HFFc6 (cell line): ENCODE data around the gene VSX1. TPM values are rescaled to one million over a fixed set of nuclear protein-coding genes. Genes with fewer than 3 reads are reported as not detected.

Experiments used
- DNase-seq: peaks from one replicate; pipeline ENCODE4 v3.0.0-alpha.2; 2018
- H3K27ac Mint-ChIP-seq: 2 replicates; pipeline ENCODE4 v1.8.0; 2020; ENCODE audit warnings: mild to moderate bottlenecking, mixed read lengths
- H3K27me3 Mint-ChIP-seq: 2 replicates; pipeline ENCODE4 v1.8.0; 2021; ENCODE audit warnings: mild to moderate bottlenecking, moderate library complexity, mixed read lengths; ENCODE audit not compliant: insufficient read depth
- H3K36me3 Mint-ChIP-seq: 2 replicates; pipeline ENCODE4 v1.8.0; 2021; ENCODE audit warnings: low read depth, mixed read lengths
- H3K4me1 Mint-ChIP-seq: 2 replicates; pipeline ENCODE4 v1.8.0; 2020; ENCODE audit warnings: low read depth, mixed read lengths
- H3K4me3 Mint-ChIP-seq: 2 replicates; pipeline ENCODE4 v1.8.0; 2020; ENCODE audit warnings: mild to moderate bottlenecking, moderate library complexity, mixed read lengths
- H3K9me3 Mint-ChIP-seq: 2 replicates; pipeline ENCODE4 v1.8.0; 2020; ENCODE audit warnings: mild to moderate bottlenecking, mixed read lengths
- total RNA-seq, 6 experiments: library from RNA; stranded (reverse); fragmentation: NEBNext Ultra II Directional; extraction: Animal tissue kit (Norgen Biotek cat#: 25700); gene quantifications; 2 replicates in 1 of 6; 3 replicates in 5 of 6; pipeline ENCODE4 v1.2.3, GENCODE V29; 2021
- TF ChIP-seq, protein P1 (sequence below): fragments of 200-600 bp; sonication (generic); IDR thresholded peaks from 2 replicates; pipeline ENCODE4 v1.5.0; 2021; ENCODE audit warnings: antibody characterized with exemption, mild to moderate bottlenecking

VSX1 gene
- total RNA-seq, 6 experiments from 2014 or later, result not detected

- no peaks in the 10 kb centered on the region for H3K4me1 Mint-ChIP-seq
- no peaks in the 10 kb centered on the region for H3K36me3 Mint-ChIP-seq
- H3K9me3 Mint-ChIP-seq, result no peaks in the 10 kb centered on the region
- no peak for DNase-seq
- TF ChIP-seq, protein P1, sequence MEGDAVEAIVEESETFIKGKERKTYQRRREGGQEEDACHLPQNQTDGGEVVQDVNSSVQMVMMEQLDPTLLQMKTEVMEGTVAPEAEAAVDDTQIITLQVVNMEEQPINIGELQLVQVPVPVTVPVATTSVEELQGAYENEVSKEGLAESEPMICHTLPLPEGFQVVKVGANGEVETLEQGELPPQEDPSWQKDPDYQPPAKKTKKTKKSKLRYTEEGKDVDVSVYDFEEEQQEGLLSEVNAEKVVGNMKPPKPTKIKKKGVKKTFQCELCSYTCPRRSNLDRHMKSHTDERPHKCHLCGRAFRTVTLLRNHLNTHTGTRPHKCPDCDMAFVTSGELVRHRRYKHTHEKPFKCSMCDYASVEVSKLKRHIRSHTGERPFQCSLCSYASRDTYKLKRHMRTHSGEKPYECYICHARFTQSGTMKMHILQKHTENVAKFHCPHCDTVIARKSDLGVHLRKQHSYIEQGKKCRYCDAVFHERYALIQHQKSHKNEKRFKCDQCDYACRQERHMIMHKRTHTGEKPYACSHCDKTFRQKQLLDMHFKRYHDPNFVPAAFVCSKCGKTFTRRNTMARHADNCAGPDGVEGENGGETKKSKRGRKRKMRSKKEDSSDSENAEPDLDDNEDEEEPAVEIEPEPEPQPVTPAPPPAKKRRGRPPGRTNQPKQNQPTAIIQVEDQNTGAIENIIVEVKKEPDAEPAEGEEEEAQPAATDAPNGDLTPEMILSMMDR, result no peak
- H3K27ac Mint-ChIP-seq, result no peak overlapping the region
- peaks cover 20% of the 10 kb centered on the region for H3K27me3 Mint-ChIP-seq
- H3K4me3 Mint-ChIP-seq, result no peak overlapping the region
Measured at GRCh38 chr20:25047766-25048165, 34.2 kb downstream of the VSX1 start.

DNA sequence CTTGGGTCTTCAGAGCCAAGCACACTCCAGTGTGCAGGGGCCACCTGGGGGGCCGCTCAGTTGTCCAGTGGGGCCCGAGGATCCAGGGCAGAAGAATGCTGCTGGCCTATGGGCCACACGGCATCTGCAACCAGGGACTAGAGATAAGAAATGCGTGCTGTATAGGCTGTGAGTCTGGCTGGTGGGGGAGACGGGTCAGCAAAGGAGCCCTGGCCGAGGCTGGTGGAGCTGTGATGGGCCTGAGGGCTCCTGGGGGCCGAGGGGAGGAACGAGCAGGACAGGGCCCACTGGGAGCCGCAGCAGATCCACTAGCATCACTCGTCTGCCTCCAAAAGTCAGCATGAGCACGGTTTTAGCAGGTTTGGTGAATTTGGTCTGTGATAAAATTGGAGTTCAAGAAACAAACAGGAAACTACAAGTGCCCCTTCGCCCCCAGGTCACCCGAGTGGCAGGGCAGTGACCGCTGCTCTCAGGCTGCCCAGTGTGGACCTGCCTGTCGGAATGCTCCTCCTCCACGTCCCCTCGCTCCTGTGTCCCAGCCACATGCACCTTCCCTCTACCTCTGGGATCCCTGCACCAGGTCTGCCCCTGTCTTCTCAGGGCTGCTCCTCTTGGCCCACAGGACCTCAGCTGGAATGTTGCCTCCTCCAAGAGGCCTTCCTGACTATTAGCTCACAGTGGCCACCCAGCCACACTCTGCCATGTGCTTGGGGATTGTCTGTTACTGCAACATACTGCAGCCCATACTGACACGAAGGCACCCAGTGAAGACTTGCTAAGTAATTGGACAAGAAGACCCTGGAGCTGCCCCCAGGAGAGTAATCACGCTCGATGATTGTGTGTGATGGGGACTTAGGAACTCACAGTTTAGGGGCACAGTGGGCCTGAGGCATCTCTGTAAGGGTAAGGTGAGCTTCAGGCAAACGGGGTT is 34.9 kb downstream of the VSX1 start:
- Mint-ChIP-seq H3K27ac (no peak overlapping the region), H3K36me3 (no peaks in the 10 kb centered on the region), H3K4me3 (no peak overlapping the region), H3K27me3 (peaks cover 20% of the 10 kb centered on the region), H3K9me3 (no peaks in the 10 kb centered on the region), H3K4me1 (no peaks in the 10 kb centered on the region)
- no peak for DNase-seq
- TF ChIP-seq, protein P1, result no peak

- H3K9me3 Mint-ChIP-seq, result no peaks in the 10 kb centered on the region
- H3K4me3 Mint-ChIP-seq, result no peak overlapping the region
- no peaks in the 10 kb centered on the region for H3K36me3 Mint-ChIP-seq
- peaks cover 18% of the 10 kb centered on the region for H3K27me3 Mint-ChIP-seq
- no peak overlapping the region for H3K27ac Mint-ChIP-seq
- TF ChIP-seq, protein P1, result no peak
- DNase-seq, result no peak
- no peaks in the 10 kb centered on the region for H3K4me1 Mint-ChIP-seq
Measured at GRCh38 chr20:25046181-25046641, 35.7 kb downstream of the VSX1 start.

- H3K36me3 Mint-ChIP-seq, result no peaks in the 10 kb centered on the region
- H3K4me3 Mint-ChIP-seq, result no peak overlapping the region
- H3K4me1 Mint-ChIP-seq, result peaks cover 3% of the 10 kb centered on the region
- H3K27ac Mint-ChIP-seq, result no peak overlapping the region
- peaks cover 14% of the 10 kb centered on the region for H3K27me3 Mint-ChIP-seq
- no peaks in the 10 kb centered on the region for H3K9me3 Mint-ChIP-seq
- TF ChIP-seq, protein P1, result no peak
- DNase-seq, result no peak
Measured at GRCh38 chr20:25045343-25045712, 36.6 kb downstream of the VSX1 start.

- no peaks in the 10 kb centered on the region for H3K36me3 Mint-ChIP-seq
- H3K9me3 Mint-ChIP-seq, result no peaks in the 10 kb centered on the region
- H3K27me3 Mint-ChIP-seq, result peaks cover 10% of the 10 kb centered on the region
- TF ChIP-seq, protein P1, result no peak
- DNase-seq, result no peak
- H3K27ac Mint-ChIP-seq, result no peak overlapping the region
- peaks cover 8% of the 10 kb centered on the region for H3K4me1 Mint-ChIP-seq
- H3K4me3 Mint-ChIP-seq, result no peak overlapping the region
Measured at GRCh38 chr20:25044660-25045342, 37.1 kb downstream of the VSX1 start.
